Chondrocyte (in vitro differentiated cells): ENCODE results near the gene TP63. TPM values are rescaled to one million over a fixed set of nuclear protein-coding genes. Genes with fewer than 3 reads are reported as not detected.

ENCODE experiments used
- DNase-seq: peaks from one replicate; pipeline ENCODE4 v3.0.0; 2021; ENCODE audit warnings: mixed read lengths, low spot score
- H3K27ac Mint-ChIP-seq: one replicate; pipeline ENCODE4 v1.8.0; 2021; ENCODE audit warnings: mild to moderate bottlenecking, moderate library complexity, mixed read lengths; ENCODE audit not compliant: unreplicated experiment
- H3K27me3 Mint-ChIP-seq: 2 replicates; pipeline ENCODE4 v1.8.0; 2021; ENCODE audit warnings: low read depth, mixed read lengths
- H3K36me3 Mint-ChIP-seq: 2 replicates; pipeline ENCODE4 v1.8.0; 2021; ENCODE audit warnings: low read depth, mixed read lengths
- H3K4me1 Mint-ChIP-seq: 2 replicates; pipeline ENCODE4 v1.8.0; 2021; ENCODE audit warnings: low read depth, mild to moderate bottlenecking, mixed read lengths
- H3K4me3 Mint-ChIP-seq: one replicate; pipeline ENCODE4 v1.8.0; 2021; ENCODE audit warnings: mild to moderate bottlenecking, moderate library complexity, mixed read lengths; ENCODE audit not compliant: unreplicated experiment
- H3K9me3 Mint-ChIP-seq: 2 replicates; pipeline ENCODE4 v1.8.0; 2021; ENCODE audit warnings: low read depth, mixed read lengths
- total RNA-seq: library from RNA; stranded (reverse); gene quantifications from 3 replicates; pipeline ENCODE4 v1.2.1, GENCODE V29; 2021
- TF ChIP-seq, protein P1 (sequence below): fragments of 200-600 bp; sonication (generic); IDR thresholded peaks from 2 replicates; pipeline ENCODE4 v1.5.0; 2021; ENCODE audit warnings: antibody characterized with exemption, mild to moderate bottlenecking, moderate library complexity

TP63 gene
- total RNA-seq, 1 donor from 2014 or later = not detected

DNA sequence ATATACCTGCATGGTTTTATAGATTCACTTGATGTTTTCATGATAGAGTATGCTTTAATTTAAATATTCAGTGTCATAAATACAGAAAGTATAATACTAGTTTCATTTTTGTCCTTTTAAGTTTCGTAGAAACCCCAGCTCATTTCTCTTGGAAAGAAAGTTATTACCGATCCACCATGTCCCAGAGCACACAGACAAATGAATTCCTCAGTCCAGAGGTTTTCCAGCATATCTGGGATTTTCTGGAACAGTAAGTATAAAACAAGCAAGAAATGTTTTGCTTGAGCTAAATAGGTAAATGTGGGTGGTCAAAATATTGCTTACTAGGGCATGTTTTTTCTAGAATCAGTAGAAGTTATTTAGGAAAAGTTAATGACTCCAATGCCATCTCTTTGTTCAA is 106.4 kb downstream of the TP63 start:
- TF ChIP-seq, protein P1, sequence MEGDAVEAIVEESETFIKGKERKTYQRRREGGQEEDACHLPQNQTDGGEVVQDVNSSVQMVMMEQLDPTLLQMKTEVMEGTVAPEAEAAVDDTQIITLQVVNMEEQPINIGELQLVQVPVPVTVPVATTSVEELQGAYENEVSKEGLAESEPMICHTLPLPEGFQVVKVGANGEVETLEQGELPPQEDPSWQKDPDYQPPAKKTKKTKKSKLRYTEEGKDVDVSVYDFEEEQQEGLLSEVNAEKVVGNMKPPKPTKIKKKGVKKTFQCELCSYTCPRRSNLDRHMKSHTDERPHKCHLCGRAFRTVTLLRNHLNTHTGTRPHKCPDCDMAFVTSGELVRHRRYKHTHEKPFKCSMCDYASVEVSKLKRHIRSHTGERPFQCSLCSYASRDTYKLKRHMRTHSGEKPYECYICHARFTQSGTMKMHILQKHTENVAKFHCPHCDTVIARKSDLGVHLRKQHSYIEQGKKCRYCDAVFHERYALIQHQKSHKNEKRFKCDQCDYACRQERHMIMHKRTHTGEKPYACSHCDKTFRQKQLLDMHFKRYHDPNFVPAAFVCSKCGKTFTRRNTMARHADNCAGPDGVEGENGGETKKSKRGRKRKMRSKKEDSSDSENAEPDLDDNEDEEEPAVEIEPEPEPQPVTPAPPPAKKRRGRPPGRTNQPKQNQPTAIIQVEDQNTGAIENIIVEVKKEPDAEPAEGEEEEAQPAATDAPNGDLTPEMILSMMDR = no peak
- no peak overlapping the region for H3K4me3 Mint-ChIP-seq
- peaks cover 14% of the 10 kb centered on the region for H3K27me3 Mint-ChIP-seq
- DNase-seq = no peak
- H3K9me3 Mint-ChIP-seq = peaks cover under 1% of the 10 kb centered on the region
- H3K27ac Mint-ChIP-seq = no peak overlapping the region
- no peaks in the 10 kb centered on the region for H3K4me1 Mint-ChIP-seq
- peaks cover 6% of the 10 kb centered on the region for H3K36me3 Mint-ChIP-seq

DNA sequence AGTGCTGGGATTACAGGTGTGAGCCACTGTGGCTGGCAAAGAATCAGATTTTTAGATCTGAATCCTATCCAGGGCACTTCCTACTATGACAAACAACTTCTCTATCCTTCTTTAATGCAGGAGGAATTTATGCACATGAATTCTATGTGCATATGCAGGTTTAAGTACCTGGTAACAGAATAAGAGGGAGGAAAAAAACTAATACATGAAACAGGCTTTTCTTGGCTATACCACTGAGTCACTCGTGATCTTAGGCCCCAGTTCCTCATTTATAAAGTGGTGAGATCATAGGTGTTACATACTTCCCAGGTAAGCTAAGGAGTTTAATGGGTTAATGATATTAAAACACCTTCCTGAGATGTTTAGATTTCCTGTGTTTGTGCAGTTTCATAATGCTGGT is 108.2 kb downstream of the TP63 start:
- H3K9me3 Mint-ChIP-seq = peaks cover 2% of the 10 kb centered on the region
- peaks cover 4% of the 10 kb centered on the region for H3K36me3 Mint-ChIP-seq
- TF ChIP-seq, protein P1 = no peak
- no peaks in the 10 kb centered on the region for H3K4me1 Mint-ChIP-seq
- no peak overlapping the region for H3K27ac Mint-ChIP-seq
- H3K4me3 Mint-ChIP-seq = no peak overlapping the region
- peaks cover 10% of the 10 kb centered on the region for H3K27me3 Mint-ChIP-seq
- no peak for DNase-seq

DNA sequence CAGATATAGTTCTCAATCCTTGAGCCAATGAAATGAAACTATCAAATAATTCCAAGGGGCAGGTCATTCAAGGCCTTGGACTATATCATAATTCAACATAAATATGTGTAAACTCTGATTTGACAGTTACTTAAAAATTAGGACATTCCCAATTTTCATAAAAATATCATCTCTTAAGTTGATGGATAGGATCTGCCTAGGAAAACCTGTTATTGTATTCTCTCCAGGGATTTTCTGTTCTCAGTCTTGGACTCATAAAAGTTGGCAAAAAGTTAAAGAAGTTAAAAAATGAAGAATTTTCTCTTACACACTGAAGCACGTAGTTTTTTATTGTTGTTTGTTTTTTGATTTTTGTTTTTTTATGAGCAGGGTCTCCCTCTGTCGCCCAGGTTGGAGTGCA is 109.0 kb downstream of the TP63 start:
- TF ChIP-seq, protein P1 = no peak
- H3K4me1 Mint-ChIP-seq = no peaks in the 10 kb centered on the region
- H3K36me3 Mint-ChIP-seq = no peaks in the 10 kb centered on the region
- H3K9me3 Mint-ChIP-seq = peaks cover 9% of the 10 kb centered on the region
- H3K27ac Mint-ChIP-seq = no peak overlapping the region
- H3K27me3 Mint-ChIP-seq = peaks cover 6% of the 10 kb centered on the region
- no peak for DNase-seq
- H3K4me3 Mint-ChIP-seq = no peak overlapping the region

DNA sequence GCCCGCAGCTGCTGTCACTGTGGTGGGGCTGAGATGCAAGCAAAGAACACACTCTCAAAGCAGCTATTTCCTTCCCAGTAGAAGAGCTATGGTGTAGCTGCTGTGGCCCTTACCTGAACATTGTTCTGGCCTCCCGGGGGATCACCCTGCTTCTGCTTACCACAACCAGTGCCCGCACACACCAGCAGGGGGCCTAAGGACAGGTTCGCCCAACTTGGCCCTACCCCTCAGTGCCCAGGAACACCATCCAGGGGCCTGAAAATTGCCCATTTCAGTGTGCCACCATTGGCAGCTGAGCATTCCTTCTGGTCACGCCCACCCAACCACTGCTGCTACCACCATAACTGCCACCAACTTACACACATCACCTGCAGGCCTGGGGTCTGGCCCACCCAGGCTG is 113.0 kb downstream of the TP63 start:
- Mint-ChIP-seq H3K27me3 (peaks cover 1% of the 10 kb centered on the region), H3K9me3 (peaks cover 21% of the 10 kb centered on the region), H3K36me3 (peaks cover 2% of the 10 kb centered on the region), H3K4me1 (no peaks in the 10 kb centered on the region), H3K27ac (no peak overlapping the region), H3K4me3 (no peak overlapping the region)
- TF ChIP-seq, protein P1 = no peak
- no peak for DNase-seq

DNA sequence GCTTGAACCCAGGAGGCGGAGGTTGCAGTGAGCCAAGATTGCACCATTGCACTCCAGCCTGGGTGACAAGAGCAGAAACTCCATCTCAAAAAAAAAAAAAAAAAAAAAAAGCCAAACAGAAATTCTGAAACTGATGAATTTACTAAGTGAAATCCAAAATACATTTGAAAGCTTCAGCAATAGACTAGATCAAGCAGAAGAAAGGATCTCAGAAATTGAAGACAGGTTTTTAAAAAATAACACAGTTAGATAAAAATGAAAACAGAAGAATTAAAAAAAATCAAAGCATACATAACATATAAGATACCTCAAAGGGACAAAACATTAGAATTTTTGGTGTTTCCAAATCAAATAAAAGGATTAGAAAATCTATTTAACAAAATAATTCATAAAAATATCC is 114.4 kb downstream of the TP63 start:
- H3K27me3 Mint-ChIP-seq = peaks cover 1% of the 10 kb centered on the region
- H3K4me3 Mint-ChIP-seq = no peak overlapping the region
- H3K4me1 Mint-ChIP-seq = no peaks in the 10 kb centered on the region
- no peak overlapping the region for H3K27ac Mint-ChIP-seq
- no peak for DNase-seq
- TF ChIP-seq, protein P1 = no peak
- H3K9me3 Mint-ChIP-seq = peaks cover 21% of the 10 kb centered on the region
- H3K36me3 Mint-ChIP-seq = peaks cover 2% of the 10 kb centered on the region
